PC-9 (cell line): ENCODE results near the gene ZNF350. TPM values are rescaled to one million over a fixed set of nuclear protein-coding genes. Genes with fewer than 3 reads are reported as not detected.
"Not testable (repeated sequence)": the region's sequence is repeated elsewhere in the genome, so short reads cannot be mapped to it uniquely, and the experiment has no call there.

Experiments used
- BruUV-seq: library from RNA; stranded (reverse); fragments of 400-500 nt; replicated peaks from 2 replicates; lab custom pipeline; 2021; lab: Mats Ljungman, UMichigan
- CTCF ChIA-PET: fragments of 300-600 bp; sonication (Branson Sonifier 250); formaldehyde crosslinking; loops from one replicate; lab custom pipeline; 2022; ENCODE audit warnings: antibody characterized with exemption; lab: Charles Lee
- POLR2A ChIA-PET: fragments of 300-600 bp; sonication (Branson Sonifier 250); formaldehyde crosslinking; loops from one replicate; lab custom pipeline; 2022; ENCODE audit warnings: antibody characterized with exemption; ENCODE audit not compliant: unreplicated experiment; lab: Charles Lee
- DNase-seq, 2 experiments: peaks; one replicate each; pipeline versions ENCODE4 v3.0.0 to v3.0.0-alpha.2; 2015 to 2022; ENCODE audit warnings: mixed read lengths in 1 of 2
- H2AFZ ChIP-seq: fragments of 200-600 bp; sonication (generic); 2 replicates; pipeline ENCODE4 v1.8.1; 2017; ENCODE audit warnings: antibody characterized with exemption
- H3F3A ChIP-seq: fragments of 200-600 bp; sonication (generic); 2 replicates; pipeline ENCODE4 v1.8.1; 2017; ENCODE audit warnings: antibody characterized with exemption, mild to moderate bottlenecking, low read depth; ENCODE audit not compliant: insufficient read depth
- H3K27ac ChIP-seq: fragments of 200-600 bp; sonication (generic); 2 replicates; pipeline ENCODE4 v1.6.1; 2016; ENCODE audit warnings: mixed run types
- H3K27me3 ChIP-seq: fragments of 200-600 bp; sonication (generic); 2 replicates; pipeline ENCODE4 v1.6.1; 2016; ENCODE audit warnings: low read depth, mixed run types; ENCODE audit not compliant: insufficient read depth
- H3K36me3 ChIP-seq: fragments of 200-600 bp; sonication (generic); 2 replicates; pipeline ENCODE4 v1.6.1; 2016; ENCODE audit warnings: low read depth, mixed run types
- H3K4me1 ChIP-seq: fragments of 200-600 bp; sonication (generic); replicated peaks from 2 replicates; pipeline ENCODE4 v1.6.1; 2016; ENCODE audit warnings: mixed run types; ENCODE audit not compliant: insufficient read depth
- H3K4me2 ChIP-seq: fragments of 200-600 bp; sonication (generic); 2 replicates; pipeline ENCODE4 v1.6.1; 2017; ENCODE audit warnings: mixed run types
- H3K4me3 ChIP-seq: fragments of 200-600 bp; sonication (generic); 2 replicates; pipeline ENCODE4 v1.6.1; 2016; ENCODE audit warnings: mixed run types
- H3K79me2 ChIP-seq: fragments of 200-600 bp; sonication (generic); 2 replicates; pipeline ENCODE4 v1.6.1; 2017; ENCODE audit warnings: low read depth, mixed run types
- H3K9me2 ChIP-seq: fragments of 200-600 bp; sonication (generic); 2 replicates; pipeline ENCODE4 v1.8.1; 2017; ENCODE audit warnings: mild to moderate bottlenecking; ENCODE audit not compliant: insufficient read depth
- H3K9me3 ChIP-seq: fragments of 200-600 bp; sonication (generic); 2 replicates; pipeline ENCODE4 v1.8.1; 2016; ENCODE audit warnings: low read depth; ENCODE audit not compliant: insufficient read depth
- H4K20me1 ChIP-seq: fragments of 200-600 bp; sonication (generic); 2 replicates; pipeline ENCODE4 v1.8.1; 2017; ENCODE audit not compliant: insufficient read depth
- EZH2 ChIP-seq: fragments of 200-600 bp; sonication (generic); IDR thresholded peaks from 2 replicates; pipeline ENCODE4 v1.8.0; 2017; ENCODE audit warnings: antibody characterized with exemption, low read depth
- intact Hi-C: fragments of 100-400 bp; cut with micrococcal nuclease; formaldehyde crosslinking; loops from one replicate; pipeline ENCODE4 v1.10.0; 2022; ENCODE audit not compliant: unreplicated experiment
- total RNA-seq: library from RNA; stranded (reverse); gene quantifications from 2 replicates; pipeline ENCODE4 v1.2.3, GENCODE V29; 2021
- TF ChIP-seq, protein P1 (sequence below): fragments of 200-600 bp; sonication (generic); conservative IDR thresholded peaks from 2 replicates; pipeline ENCODE4 v1.6.1; 2017; ENCODE audit warnings: mixed run types, antibody characterized with exemption, mild to moderate bottlenecking, moderate library complexity

ZNF350 gene
- total RNA-seq, 1 experiment from 2014 or later, result 12.0 TPM

DNA sequence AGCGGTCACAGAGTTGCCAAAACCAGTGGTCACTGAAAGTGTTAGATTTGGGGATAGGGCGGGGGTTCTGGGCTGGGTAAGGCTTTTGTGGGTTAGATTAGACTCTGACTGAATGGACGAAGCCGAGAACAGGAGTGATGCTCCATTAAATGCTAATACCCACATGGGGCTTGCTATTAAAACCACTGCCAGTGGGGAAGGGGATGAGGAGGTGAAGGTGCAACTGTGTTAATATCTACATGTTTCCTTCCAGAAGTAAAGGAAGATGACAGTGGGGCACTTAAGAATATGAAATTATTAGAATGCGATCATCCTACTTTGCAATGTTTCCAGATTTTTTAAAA is 42.1 kb upstream of the ZNF350 start:
- intact Hi-C loops, result loop anchor here (1.0 to 5.0 kb wide), 3 partner anchors 20 to 126 kb away; partner anchors contain the start of genes ZNF350 and ZNF432
- Histone ChIP-seq H3K4me3 (peak overlapping the region; percentile 79), H2AFZ (peak overlapping the region; percentile 89), H3K36me3 (peaks cover 44% of the 10 kb centered on the region), H3K4me1 (peaks cover 7% of the 10 kb centered on the region; the same call in 1 of the 2 replicates), H3F3A (peaks cover 6% of the 10 kb centered on the region; the same call in 1 of the 2 replicates), H3K4me2 (peak overlapping the region; percentile 76), H3K27me3 (no peaks in the 10 kb centered on the region), H3K27ac (peak overlapping the region; percentile 69), H4K20me1 (no peaks in the 10 kb centered on the region), H3K9me2 (no peaks in the 10 kb centered on the region), H3K79me2 (peaks cover 16% of the 10 kb centered on the region), H3K9me3 (peaks cover 75% of the 10 kb centered on the region)
- POLR2A ChIA-PET, result interaction anchor here (0.7 kb wide), 2 partner anchors 156 to 321 kb away, joined by 3 to 4 read pairs; no protein-coding TSS in a partner anchor
- TF ChIP-seq, protein P1, sequence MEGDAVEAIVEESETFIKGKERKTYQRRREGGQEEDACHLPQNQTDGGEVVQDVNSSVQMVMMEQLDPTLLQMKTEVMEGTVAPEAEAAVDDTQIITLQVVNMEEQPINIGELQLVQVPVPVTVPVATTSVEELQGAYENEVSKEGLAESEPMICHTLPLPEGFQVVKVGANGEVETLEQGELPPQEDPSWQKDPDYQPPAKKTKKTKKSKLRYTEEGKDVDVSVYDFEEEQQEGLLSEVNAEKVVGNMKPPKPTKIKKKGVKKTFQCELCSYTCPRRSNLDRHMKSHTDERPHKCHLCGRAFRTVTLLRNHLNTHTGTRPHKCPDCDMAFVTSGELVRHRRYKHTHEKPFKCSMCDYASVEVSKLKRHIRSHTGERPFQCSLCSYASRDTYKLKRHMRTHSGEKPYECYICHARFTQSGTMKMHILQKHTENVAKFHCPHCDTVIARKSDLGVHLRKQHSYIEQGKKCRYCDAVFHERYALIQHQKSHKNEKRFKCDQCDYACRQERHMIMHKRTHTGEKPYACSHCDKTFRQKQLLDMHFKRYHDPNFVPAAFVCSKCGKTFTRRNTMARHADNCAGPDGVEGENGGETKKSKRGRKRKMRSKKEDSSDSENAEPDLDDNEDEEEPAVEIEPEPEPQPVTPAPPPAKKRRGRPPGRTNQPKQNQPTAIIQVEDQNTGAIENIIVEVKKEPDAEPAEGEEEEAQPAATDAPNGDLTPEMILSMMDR, result no peak
- TF ChIP-seq EZH2, result no peak
- CTCF ChIA-PET, result no interaction called here
- BruUV-seq, result TSS peak; percentile 62
- DNase-seq, result no peak

DNA sequence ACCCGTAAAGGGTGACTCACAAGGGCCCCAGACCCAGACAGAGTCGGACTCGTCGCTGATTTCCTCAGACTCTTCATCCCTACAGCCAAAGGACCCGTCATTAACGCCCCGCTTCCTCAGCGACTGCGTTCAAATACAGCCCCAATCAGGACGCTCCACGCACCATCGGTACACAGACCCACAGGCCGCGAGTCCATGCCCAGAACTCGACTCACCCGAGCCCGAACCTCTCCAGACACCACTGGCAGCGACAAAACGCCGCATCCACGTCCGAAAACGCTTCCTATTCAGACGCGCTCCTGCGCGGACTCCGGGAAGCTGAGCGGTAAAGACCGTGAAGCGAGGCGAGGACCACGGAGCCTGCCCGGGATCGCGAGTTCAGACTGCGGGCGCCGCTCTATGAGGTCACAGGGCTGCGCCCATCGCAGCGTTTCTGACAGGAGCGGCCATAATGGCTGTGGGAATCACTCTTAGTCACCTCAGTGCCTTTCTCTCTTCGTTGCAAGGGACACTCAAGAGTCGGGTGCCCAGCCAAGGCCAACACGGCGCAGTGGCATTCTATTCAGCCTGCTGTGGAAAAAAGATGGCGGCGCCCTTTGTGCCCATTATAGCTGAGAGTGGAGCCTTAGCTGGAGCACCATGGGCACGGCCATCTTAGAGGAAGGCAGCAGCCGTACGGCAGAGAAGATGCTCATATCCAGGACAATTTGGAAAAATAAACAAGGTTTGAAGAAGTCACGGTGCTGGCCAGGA is 41.6 kb upstream of the ZNF350 start, which contains the start of gene ZNF614:
Gene ZNF614, minus strand, starts transcription at position 353 of the 753 bp plus-strand sequence. CDS start 2,634 bp downstream, outside the sequence.
- peak; percentile 75 to 85 for DNase-seq
- H3K27ac ChIP-seq, result peak within 1 kb of the TSS; percentile 69
- H3F3A ChIP-seq, result peaks cover 4% of the 10 kb centered on the region; the same call in 1 of the 2 replicates
- peak within 1 kb of the TSS; percentile 79 for H3K4me3 ChIP-seq
- ChIA-PET POLR2A (interaction anchor here (0.6 to 0.7 kb wide), 4 partner anchors 156 to 371 kb away, joined by 3 to 28 read pairs (median 5); no protein-coding TSS in a partner anchor), CTCF (no interaction called here)
- H3K4me2 ChIP-seq, result peak within 1 kb of the TSS; percentile 76
- H3K4me1 ChIP-seq, result peaks cover 7% of the 10 kb centered on the region; the same call in 1 of the 2 replicates
- H3K27me3 ChIP-seq, result no peaks in the 10 kb centered on the region
- no TSS peak for BruUV-seq
- intact Hi-C loops, result loop anchor here (1.0 to 5.0 kb wide), 3 partner anchors 20 to 126 kb away; partner anchors contain the start of genes ZNF350 and ZNF432
- peaks cover 75% of the 10 kb centered on the region for H3K9me3 ChIP-seq
- TF ChIP-seq EZH2, result no peak
- TF ChIP-seq, protein P1, result no peak
- peak within 1 kb of the TSS; percentile 89 for H2AFZ ChIP-seq
- no peaks in the 10 kb centered on the region for H3K9me2 ChIP-seq
- H3K79me2 ChIP-seq, result peaks cover 16% of the 10 kb centered on the region
- H4K20me1 ChIP-seq, result no peaks in the 10 kb centered on the region
- H3K36me3 ChIP-seq, result peaks cover 44% of the 10 kb centered on the region

DNA sequence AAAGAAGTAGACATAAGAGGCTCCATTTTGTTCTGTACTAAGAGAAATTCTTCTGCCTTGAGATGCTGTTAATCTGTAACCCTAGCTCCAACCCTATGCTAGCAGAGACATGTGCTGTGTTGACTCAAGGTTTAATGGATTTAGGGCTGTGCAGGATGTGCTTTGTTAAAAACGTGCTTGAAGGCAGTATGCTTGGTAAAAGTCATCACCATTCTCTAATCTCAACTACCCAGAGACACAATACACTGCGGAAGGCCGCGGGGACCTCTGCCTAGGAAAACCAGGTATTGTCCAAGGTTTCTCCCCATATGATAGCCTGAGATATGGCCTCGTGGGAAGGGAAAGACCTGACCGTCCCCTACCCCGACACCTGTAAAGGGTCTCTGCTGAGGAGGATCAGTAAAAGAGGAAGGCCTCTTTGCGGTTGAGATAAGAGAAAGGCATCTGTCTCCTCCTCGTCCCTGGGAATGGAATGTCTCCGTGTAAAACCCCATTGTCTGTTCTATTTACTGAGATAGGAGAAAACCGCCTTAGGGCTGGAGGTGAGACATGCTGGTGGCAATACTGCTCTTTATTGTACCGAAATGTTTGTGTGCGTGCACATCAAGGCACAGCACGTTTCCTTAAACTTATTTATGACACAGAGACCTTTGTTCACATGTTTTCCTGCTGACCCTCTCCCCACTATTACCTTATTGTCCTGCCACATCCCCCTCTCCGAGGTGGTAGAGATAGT is 39.8 kb upstream of the ZNF350 start:
- H3K9me3 ChIP-seq, result peaks cover 63% of the 10 kb centered on the region

DNA sequence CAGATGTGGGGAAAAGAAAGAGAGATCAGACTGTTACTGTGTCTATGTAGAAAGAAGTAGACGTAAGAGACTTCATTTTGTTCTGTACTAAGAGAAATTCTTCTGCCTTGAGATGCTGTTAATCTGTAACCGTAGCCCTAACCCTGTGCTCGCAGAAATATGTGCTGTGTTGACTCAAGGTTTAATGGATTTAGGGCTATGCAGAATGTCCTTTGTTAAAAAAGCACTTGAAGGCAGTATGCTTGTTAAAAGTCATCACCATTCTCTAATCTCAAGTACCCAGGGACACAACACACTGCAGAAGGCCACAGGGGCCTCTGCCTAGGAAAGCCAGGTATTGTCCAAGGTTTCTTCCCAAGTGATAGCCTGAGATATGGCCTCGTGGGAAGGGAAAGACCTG is 37.8 kb upstream of the ZNF350 start:
- H2AFZ ChIP-seq, DNase-seq, H3K4me2 ChIP-seq, H3K27ac ChIP-seq, H3K9me2 ChIP-seq, intact Hi-C loops, H3K4me3 ChIP-seq, H3K27me3 ChIP-seq, BruUV-seq, POLR2A ChIA-PET, CTCF ChIA-PET, H4K20me1 ChIP-seq, H3K4me1 ChIP-seq, H3F3A ChIP-seq: not testable (repeated sequence)
- Histone ChIP-seq H3K36me3 (peaks cover 71% of the 10 kb centered on the region), H3K79me2 (peaks cover 16% of the 10 kb centered on the region), H3K9me3 (peaks cover 66% of the 10 kb centered on the region)

More for the DNA sequence above, 39.8 kb upstream of the ZNF350 start:
- Histone ChIP-seq H3K36me3 (peaks cover 52% of the 10 kb centered on the region), H3K4me2 (0 out of 2 replicates have a peak overlapping the region, but pooled peaks have one; percentile 76), H3K79me2 (peaks cover 16% of the 10 kb centered on the region), H3K4me3 (peak overlapping the region; percentile 79; the same call in 1 of the 2 replicates)
- H3K27me3 ChIP-seq, H3F3A ChIP-seq, POLR2A ChIA-PET, BruUV-seq, DNase-seq, H4K20me1 ChIP-seq, CTCF ChIA-PET, H3K9me2 ChIP-seq, H3K4me1 ChIP-seq, H3K27ac ChIP-seq, H2AFZ ChIP-seq: not testable (repeated sequence)
- intact Hi-C loops, result loop anchor here (5.0 kb wide), 1 partner anchor 124 kb away; no protein-coding TSS in a partner anchor
